ENCODE results near the gene ARMH1.
"Not testable (repeated sequence)": the region's sequence is repeated elsewhere in the genome, so short reads cannot be mapped to it uniquely, and the experiment has no call there.

ARMH1 gene

DNA sequence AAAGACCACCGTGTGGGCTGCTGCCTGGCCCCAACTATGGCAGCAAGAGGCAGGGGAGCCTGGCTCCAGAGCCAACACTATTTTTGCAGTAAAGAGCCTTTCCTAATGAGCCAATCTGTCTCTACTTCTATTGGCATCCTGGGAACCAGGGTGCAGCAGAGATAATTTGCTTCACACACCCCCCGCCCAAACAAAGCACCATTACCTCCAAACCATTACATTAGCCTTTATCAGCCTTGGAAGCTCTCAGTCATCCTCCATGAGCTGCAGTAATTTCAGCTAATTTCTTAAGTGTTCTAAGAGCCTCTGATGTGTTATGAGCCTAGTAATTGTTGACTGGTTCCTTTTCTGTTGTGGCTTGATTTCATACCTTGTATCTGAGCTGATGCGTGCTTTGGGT lies 21.6 kb downstream of the ARMH1 start:
- TF ChIP-seq, protein P1, sequence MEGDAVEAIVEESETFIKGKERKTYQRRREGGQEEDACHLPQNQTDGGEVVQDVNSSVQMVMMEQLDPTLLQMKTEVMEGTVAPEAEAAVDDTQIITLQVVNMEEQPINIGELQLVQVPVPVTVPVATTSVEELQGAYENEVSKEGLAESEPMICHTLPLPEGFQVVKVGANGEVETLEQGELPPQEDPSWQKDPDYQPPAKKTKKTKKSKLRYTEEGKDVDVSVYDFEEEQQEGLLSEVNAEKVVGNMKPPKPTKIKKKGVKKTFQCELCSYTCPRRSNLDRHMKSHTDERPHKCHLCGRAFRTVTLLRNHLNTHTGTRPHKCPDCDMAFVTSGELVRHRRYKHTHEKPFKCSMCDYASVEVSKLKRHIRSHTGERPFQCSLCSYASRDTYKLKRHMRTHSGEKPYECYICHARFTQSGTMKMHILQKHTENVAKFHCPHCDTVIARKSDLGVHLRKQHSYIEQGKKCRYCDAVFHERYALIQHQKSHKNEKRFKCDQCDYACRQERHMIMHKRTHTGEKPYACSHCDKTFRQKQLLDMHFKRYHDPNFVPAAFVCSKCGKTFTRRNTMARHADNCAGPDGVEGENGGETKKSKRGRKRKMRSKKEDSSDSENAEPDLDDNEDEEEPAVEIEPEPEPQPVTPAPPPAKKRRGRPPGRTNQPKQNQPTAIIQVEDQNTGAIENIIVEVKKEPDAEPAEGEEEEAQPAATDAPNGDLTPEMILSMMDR (IDR thresholded peaks at IDR 0.05), result no peak
- H3K4me3 Mint-ChIP-seq, result no peak overlapping the region
- H3K4me1 Mint-ChIP-seq, result peaks cover 26% of the 10 kb centered on the region
- H3K36me3 Mint-ChIP-seq (ENCODE audit: low read depth), result peaks cover 5% of the 10 kb centered on the region
- no peaks in the 10 kb centered on the region for H3K9me3 Mint-ChIP-seq
- peaks cover 4% of the 10 kb centered on the region for H3K27me3 Mint-ChIP-seq (ENCODE audit: low read depth, poor library complexity)
- DNase-seq, result no peak
- H3K27ac Mint-ChIP-seq, result no peak overlapping the region

DNA sequence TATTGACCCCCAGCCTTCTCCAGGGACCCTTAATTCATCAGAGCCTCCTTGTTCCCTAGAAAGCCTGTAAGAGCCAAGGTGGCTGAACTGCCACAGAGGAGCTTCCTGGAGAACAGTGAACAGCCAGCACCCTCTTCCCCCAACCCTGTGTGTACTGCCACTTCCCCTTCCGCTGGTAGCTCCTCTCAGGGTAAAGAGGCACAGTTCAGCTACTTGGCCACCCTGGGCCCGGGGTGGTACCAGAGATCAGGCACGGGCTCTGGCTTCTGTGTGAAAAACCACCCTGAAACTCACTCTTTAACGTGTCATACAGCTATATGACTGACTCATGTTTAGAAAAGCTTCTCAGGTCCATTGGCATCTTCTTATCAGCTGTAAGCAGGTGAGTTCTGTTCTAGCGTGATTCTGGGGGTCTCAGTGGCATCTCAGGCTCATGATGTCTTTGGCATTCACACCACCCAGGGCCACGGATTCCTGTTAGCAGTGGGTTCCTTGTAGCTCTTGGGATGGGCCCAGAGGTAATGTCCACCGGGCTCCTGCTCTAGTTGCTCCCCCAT lies 22.4 kb downstream of the ARMH1 start:
- Mint-ChIP-seq H3K36me3 (ENCODE audit: low read depth) (no peaks in the 10 kb centered on the region), H3K27me3 (ENCODE audit: low read depth, poor library complexity) (peaks cover 4% of the 10 kb centered on the region), H3K4me1 (peaks cover 33% of the 10 kb centered on the region), H3K4me3 (no peak overlapping the region), H3K9me3 (no peaks in the 10 kb centered on the region), H3K27ac (no peak overlapping the region)
- DNase-seq, result no peak
- TF ChIP-seq, protein P1 (IDR thresholded peaks at IDR 0.05), result no peak

DNA sequence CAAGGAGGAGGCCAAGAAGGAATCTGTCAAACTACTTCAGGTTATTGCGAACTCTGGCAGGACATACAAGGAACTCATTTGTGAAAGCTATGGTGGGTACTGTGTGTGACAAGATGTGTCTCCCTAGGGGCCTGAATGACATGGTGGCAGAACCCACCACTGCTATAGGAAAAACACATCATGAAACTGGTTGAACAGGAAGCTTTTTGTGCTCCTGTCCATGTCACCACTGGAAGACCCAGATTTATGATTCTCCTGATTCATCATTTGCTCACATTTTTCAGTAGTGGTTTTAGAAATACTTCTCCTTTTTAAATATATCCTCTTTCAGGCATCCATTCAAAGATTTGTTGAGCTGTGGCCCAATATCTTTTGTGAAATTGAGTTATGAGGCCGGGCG lies 23.6 kb downstream of the ARMH1 start:
- Mint-ChIP-seq H3K9me3 (no peaks in the 10 kb centered on the region), H3K4me3 (no peak overlapping the region), H3K36me3 (ENCODE audit: low read depth) (no peaks in the 10 kb centered on the region), H3K27me3 (ENCODE audit: low read depth, poor library complexity) (peaks cover 4% of the 10 kb centered on the region), H3K27ac (no peak overlapping the region), H3K4me1 (peaks cover 45% of the 10 kb centered on the region)
- DNase-seq, result no peak
- TF ChIP-seq, protein P1 (IDR thresholded peaks at IDR 0.05), result no peak

DNA sequence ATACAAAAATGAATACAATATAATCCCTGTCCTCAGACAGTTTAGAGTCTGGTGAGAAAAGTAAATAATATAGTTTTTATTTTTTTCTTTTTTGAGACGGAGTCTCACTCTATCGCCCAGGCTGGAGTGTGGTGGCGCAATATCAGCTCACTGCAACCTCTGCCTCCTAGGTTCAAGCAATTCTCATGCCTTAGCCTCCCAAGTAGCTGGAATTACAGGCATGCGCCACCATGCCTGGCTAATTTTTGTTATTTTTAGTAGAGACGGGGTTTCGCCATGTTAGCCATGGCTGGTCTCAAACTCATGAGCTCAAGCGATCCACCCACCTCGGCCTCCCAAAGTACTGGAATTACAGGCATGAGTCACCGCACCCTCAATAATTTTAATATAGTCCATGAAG lies 24.9 kb downstream of the ARMH1 start:
- not testable (repeated sequence) for H3K4me3 Mint-ChIP-seq; H3K9me3 Mint-ChIP-seq; H3K36me3 Mint-ChIP-seq (ENCODE audit: low read depth); H3K27me3 Mint-ChIP-seq (ENCODE audit: low read depth, poor library complexity); DNase-seq; H3K27ac Mint-ChIP-seq
- H3K4me1 Mint-ChIP-seq, result peaks cover 41% of the 10 kb centered on the region

DNA sequence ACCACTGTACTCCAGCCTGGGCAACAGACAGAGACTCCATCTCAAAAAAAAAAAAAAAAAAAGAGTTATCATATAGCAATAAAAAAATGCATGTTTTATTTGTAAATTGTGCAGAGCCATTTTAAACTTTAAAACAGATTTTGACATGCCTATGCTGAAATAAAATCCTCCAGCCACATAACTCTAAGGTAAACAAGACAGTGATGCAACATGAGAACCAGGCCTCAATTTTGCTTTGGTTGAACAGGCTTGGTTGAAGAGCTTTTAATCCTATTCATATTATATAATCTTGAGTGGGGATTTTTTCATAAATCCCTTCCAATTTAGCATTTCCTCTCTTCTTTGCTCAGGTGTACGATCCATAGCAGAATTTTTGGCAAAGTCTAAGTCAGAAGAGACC lies 26.1 kb downstream of the ARMH1 start:
- Mint-ChIP-seq H3K9me3 (no peaks in the 10 kb centered on the region), H3K27ac (no peak overlapping the region), H3K27me3 (ENCODE audit: low read depth, poor library complexity) (peaks cover 5% of the 10 kb centered on the region), H3K4me3 (peak overlapping the region; percentile 39), H3K4me1 (peaks cover 41% of the 10 kb centered on the region), H3K36me3 (ENCODE audit: low read depth) (no peaks in the 10 kb centered on the region)
- DNase-seq, result no peak
- TF ChIP-seq, protein P1 (IDR thresholded peaks at IDR 0.05), result no peak

DNA sequence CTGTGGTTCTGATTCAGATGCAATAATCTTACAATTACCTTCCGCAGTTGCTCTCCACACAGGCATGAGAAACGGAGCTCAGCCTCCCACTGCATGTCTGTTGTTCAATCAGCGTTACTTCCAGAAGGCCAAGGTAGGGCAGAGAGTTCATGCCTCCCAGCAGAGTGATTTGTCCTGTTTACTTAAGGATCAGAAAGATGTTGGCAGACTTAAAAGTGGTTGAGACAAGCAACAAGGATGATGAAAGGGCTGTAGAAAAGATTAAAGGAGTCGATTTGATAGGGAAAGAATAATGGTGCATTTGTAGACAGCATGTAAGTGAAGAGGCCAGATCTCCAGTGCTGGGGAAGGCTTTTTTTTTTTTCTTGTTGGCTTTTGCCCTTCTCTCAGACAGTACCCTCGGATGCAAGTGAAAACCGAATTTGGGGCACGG lies 26.6 kb downstream of the ARMH1 start:
- peaks cover 6% of the 10 kb centered on the region for H3K27me3 Mint-ChIP-seq (ENCODE audit: low read depth, poor library complexity)
- peak overlapping the region; percentile 39 for H3K4me3 Mint-ChIP-seq
- peaks cover 47% of the 10 kb centered on the region for H3K4me1 Mint-ChIP-seq
- peak overlapping the region; percentile 66 for H3K27ac Mint-ChIP-seq
- TF ChIP-seq, protein P1 (IDR thresholded peaks at IDR 0.05), result no peak
- DNase-seq, result peak; percentile 24
- H3K36me3 Mint-ChIP-seq (ENCODE audit: low read depth), result no peaks in the 10 kb centered on the region
- H3K9me3 Mint-ChIP-seq, result no peaks in the 10 kb centered on the region

Data from nephron progenitor cell (in vitro differentiated cells).